GM12801 (cell line): Measurements from ENCODE around the gene SLC40A1.

Experiments
- TF ChIP-seq, protein P1 (sequence below): IDR thresholded peaks from one replicate; pipeline ENCODE4 v1.5.1; 2011; ENCODE audit warnings: control low read depth; ENCODE audit not compliant: insufficient read length; ENCODE audit errors: extremely low read depth

The SLC40A1 gene

DNA sequence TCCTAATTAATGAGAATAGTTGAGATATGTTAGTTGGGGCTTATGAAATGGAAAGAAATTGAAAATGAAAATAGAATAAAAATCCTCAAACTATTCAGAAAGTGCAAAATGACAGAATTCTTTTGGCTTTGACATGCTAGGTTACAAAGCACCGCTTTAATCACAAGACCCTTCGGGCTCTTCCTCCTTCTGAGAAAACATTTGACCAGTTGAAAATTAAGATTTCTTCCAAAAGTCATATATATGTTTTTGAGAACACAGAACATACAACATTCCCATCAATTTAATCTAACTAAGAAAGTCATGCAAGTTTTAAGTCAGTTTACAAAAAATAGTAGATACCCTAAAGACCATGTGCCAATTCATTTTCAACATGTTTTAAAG lies 2.2 kb upstream of the SLC40A1 start:
- TF ChIP-seq, protein P1, sequence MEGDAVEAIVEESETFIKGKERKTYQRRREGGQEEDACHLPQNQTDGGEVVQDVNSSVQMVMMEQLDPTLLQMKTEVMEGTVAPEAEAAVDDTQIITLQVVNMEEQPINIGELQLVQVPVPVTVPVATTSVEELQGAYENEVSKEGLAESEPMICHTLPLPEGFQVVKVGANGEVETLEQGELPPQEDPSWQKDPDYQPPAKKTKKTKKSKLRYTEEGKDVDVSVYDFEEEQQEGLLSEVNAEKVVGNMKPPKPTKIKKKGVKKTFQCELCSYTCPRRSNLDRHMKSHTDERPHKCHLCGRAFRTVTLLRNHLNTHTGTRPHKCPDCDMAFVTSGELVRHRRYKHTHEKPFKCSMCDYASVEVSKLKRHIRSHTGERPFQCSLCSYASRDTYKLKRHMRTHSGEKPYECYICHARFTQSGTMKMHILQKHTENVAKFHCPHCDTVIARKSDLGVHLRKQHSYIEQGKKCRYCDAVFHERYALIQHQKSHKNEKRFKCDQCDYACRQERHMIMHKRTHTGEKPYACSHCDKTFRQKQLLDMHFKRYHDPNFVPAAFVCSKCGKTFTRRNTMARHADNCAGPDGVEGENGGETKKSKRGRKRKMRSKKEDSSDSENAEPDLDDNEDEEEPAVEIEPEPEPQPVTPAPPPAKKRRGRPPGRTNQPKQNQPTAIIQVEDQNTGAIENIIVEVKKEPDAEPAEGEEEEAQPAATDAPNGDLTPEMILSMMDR = no peak

DNA sequence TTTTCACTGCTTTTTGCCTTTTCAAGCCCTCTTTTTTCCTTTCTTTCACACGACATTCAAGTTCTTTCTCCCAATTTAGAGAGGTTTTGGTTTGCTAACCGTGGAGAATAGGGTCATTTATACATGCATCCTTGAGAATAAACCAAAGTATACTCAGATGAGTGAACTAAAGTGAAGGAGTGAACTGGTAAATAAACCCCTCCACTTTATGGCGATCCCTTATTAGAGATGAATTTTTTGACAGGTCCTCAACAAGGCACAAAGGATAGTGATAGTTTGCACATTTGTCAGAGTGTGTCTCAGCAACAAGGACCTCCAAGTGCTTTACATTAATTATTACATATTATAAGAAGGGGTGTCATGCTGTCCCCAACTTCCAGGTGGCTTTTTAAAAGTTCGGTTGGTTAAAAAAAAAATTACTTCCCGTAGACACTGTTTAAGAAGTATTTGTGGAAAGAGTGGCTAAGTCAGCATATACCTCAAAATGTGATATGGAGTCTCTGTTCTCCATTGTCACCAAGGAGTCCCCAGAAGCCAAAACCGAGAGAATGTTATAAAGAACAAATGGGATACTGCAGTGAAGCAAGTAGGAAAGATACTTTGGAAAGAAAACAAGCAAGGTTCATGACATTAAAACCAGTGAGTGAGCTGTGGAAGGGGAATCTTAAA lies 1.7 kb upstream of the SLC40A1 start:
- TF ChIP-seq, protein P1 = no peak

DNA sequence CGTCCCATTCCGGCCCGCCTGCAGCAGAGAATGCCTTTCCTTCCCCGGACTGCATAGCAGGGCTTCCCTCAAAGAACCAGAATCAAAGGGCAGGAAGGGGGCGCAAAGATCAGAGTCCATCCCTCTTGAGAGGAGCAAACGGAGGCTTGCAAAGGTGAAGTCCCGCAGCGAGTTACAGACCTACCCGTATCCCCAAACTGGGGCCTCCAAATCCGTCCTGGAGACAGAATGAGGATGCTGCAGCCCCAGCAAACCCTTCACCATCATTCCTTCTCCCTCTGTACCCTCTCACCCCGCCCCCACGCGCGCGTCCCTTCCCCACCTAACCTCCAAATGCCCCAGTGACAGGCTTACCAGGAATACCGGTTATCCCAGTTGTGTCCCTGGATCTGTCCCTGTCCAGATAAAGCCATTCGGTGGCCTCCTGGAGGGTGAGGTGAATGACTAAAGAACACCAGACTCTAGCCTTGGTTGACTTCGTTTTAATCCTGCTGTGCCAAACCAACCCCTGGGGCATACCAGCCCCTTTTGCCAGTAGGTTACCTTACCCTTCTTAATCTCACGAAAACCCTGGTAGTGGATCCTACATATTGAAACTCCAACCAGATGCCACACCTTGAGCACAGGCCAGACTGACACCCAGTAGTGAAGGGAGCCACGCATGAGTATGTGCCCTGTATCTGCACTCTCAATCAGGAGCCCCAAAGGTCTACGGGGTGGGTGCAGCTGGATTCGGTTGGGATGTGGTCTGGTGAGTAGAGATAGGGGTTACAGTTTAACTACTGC lies 961 bp upstream of the SLC40A1 start:
- TF ChIP-seq, protein P1 = no peak

DNA sequence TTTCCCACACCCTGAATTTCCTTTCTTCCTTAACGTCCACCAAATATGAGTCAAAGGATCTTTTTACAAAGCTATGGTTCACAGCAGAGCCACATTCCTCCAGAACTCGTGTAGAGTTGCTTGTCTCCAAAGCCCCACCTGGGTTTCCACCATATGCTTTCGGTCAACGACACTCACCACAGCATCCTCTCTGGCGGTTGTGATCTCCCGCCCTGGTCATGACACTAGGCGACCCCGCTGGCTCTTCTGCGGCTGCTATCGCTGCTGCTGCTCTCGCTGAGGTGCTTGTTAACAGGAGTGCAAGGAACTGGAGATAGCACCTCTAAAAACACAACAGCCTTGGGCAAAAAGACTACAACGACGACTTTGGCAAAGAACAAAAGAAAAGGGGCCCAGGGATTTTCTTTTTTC lies 340 bp downstream of the SLC40A1 start:
- TF ChIP-seq, protein P1 = no peak

DNA sequence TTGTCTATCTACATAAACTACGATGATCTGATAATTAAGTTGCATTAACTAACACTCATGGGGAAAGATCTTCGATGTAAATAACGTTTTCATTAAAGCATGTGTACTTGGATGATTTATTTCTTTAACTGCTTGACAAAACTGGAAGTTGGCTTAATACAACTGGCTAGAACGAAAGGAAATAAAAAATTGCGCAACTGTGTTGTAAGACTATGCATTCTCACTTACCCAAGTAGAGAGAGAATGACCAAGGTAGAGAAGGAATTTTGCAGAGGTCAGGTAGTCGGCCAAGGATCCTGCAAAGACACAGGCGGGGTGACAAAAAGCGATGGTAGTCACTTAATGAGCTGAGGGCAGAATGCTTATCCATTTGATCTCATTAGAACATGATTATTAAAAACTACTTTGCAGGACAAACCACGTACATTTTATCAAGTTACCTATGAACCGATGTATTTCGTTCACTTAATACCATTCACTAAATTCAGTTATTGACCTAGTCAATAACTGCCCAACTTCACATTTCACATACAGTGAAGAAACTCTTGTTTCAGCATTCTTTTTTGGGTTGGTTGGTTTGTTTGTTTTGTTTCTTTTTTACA lies 900 bp downstream of the SLC40A1 start:
- TF ChIP-seq, protein P1 = no peak

DNA sequence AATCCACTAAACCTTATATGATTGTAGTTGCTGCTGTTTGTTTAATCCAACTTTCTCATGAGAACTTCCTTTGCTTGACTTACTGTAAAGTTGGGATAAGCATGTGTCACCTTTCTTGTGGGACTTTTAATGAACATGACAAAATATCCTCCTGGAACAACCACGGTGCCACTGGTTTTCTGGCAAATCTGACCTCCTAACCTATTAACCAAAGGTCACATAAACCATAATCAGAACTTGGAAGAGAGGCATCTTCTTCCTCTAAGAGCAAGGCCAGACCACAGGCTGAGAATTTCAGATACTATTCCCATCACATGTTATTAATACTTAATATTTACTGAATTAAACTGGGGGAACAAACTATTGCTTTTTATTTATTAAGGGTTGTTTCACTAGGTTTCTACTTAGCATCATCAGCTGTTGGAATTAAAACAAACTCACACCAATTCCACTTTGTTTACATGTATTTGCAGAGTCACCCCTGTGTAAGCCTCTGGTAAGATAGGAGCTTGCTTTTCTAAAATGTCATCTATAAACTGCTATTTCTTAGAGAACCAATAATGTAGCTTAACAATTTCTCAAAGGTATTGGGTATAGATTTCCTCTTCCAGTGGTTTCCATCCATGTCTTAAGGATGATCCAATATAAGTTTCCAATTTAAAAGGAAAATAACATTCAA lies 2.2 kb downstream of the SLC40A1 start:
- TF ChIP-seq, protein P1 = no peak

DNA sequence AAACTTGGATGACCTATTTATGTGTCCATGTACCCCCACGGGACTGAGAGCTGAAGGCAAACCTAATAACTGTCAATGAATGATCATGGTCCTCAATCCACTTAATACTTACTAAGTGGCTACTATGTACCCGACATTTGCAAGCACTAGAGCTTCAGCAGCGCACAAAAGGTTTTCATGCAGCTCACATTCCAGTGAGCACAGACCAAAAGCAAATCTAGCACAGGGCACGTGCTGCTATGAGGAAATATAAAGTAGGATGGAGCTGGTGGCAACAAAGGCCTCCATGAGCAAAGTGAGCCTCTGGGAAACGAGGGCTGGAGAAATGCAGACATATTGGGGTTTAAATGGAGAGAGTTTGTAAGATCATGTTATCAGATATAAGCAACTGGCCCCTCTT lies 3.5 kb downstream of the SLC40A1 start:
- TF ChIP-seq, protein P1 = no peak
